HG02623 (cell line): ENCODE measurements around the gene UBE2D1.

Experiments used
- ATAC-seq: cut with Tn5 transposase; IDR thresholded peaks from one replicate; pipeline ENCODE4 v1.9.1; 2021; ENCODE audit warnings: moderate library complexity; ENCODE audit not compliant: unreplicated experiment

UBE2D1 gene

DNA sequence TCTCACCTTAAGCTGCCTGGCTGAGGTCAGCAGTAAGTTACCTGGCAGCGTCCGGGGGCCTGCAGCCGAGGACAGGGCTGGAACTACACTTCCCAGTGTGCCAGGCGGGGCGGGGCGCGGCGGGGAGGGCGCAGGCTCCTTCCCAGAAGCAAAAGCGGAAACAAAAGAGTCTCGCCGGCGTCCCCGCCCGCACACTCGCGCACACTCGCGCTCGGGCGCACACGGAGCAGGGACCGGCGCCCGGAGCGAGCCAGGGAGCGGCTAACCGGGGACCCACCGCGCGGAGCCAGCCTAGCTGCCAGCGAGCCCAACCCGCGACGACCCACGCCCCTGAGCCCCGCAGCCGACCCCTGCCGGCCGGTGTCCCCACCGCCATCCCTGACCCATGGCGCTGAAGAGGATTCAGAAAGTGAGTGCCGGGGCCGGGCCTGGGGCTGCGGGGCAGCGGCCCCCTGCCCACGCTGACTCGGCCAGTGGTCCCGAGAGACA is at the start of gene UBE2D1:
Gene UBE2D1 (plus strand): TSS at position 190 of the 489 bp plus-strand sequence. CDS start 196 bp downstream, at position 386.
- peak; percentile 97 for ATAC-seq

DNA sequence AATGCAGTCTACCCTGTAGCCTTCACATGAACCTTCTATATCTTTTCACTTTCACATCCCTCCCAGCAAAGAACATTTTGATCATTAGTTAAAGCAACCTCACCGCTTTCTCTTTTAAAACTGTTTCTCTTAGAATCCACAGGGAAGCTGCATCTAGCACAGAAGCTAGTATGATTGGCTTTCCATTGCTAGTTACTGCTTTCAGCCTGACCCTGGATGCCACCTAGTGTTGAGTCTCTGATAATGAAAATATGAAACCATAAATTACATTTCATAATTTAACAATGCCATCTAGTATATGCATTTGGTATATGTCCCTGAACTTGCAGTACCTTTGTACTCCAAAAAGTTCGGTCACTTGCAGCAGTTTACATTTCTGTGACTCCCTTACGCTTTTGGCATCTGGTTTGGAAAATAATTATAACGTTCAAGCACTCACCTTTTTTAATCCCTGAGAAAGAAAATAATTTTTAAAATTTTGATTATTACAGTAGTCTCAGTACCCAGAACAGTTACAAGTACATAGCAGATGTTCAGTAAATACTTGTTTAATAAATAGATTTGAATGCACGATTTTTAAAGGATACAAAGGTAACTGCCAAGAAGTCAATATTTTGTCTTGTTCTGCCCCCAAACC is 43.1 kb upstream of the UBE2D1 start:
- peak; percentile 91 for ATAC-seq

DNA sequence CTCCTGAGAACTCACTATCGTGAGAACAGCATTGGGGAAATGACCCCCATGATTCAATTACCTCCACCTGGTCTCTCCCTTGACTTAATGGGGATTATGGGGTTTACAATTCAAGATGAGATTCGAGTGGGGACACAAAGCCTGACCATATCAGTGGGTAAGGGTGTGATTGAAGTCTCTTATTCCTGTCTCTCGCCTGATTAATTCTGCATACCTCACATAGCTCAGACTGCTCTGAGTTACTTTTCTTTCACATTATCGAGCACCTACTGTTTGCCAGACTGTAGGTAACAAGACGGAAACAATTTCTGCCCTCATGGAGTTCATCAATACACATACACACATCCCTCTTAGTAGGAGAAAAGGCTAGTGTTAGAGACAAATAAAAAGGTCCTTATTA is 40.8 kb upstream of the UBE2D1 start:
- no peak for ATAC-seq

DNA sequence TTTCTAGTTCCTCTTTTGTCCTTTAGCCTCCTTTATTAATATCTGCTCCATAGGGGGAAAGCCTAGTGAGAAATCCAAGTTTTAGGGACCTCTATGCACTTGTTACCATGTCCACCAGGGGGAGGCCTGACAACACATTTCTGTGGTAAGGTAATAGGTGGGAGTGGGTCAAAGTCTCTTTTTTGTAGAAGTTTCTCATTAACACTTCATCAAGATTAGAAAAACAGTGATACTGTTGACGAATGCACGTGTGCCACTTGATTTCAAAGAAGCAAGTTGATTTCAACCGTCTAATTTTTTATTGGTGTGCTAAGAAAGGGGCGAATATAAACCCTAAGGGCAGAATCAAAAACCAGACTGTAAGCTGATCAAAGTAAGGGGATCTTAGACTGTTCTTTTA is 35.2 kb upstream of the UBE2D1 start:
- ATAC-seq = peak; percentile 86

DNA sequence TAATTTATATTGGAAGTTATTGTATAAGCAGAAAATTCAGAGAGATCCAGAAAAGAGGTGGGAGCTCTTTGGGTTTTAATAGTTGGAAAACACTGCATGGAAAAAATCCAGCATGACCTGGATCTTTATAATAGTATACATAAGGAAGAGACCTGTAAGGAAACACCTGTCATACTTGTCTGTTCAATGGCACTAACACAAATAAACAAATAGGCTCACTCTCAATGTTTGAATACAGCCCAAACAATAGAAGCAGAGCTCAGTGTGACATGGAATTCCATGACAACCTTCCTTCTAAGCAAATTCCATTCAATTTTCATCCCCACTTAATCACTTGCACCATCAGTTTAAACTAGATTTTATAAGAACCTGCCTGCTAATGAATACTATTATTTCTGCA is 34.1 kb upstream of the UBE2D1 start:
- no peak for ATAC-seq

DNA sequence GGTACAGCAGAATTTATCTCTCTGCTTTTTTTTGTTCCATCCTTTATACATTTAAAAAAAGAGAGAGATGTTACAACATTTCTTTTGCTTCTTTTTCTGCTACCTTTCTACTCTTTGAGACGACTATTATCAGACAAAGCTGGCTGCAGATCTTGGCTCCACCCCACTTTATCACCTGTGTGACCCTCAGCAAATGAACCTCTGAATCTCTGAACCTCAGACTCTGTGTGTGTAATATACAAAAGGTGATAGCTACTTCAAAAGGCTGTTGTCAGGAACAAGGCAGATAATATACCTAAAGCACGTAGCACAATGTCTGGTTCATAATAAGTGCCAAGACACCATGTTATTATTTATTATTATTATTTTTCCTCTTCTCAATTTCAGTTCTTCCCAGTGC is 32.6 kb upstream of the UBE2D1 start:
- ATAC-seq = no peak

DNA sequence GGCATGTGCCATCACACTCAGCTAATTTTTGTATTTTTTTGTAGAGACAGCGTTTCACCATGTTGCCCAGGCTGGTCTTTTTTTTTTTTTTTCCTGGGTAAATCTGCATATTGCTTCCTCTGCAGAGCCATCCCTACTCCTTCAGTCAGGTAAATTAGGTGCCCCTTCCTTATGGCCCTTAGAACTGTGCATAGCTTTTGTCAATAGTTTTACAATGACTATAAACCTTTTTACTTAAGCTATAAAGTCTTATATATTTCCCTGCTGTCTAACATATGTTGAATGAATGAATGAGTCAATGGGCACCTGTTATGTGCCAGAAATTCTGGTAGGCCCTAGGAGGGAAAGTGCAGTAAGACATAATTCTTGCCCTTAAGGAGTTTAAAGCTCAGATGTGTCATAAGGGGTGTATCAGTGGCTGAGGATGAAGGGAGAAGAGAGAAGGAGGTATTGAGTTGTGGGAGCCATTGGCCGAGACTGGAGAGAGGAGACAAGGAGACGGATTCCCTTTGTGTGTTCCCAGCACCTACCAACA is 30.6 kb upstream of the UBE2D1 start:
- ATAC-seq = no peak

DNA sequence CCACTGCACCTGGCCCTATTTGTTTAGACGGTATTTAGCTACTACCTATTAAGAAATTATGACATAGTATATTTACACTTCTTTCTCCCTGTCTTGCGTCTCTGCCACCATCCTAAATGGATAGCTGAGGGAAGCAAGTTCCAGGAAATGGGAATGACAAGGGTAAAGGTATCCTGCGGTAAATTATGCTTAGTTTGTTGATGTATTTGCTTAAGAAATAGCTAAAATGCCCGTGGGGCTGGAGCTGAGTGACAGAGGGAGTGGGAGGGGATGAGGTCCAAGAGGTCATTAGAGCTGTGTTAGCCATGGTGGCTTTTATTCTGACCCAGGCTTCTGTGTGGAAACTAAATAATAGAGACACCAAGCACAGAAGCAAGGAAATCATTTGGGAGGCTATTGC is 29.0 kb upstream of the UBE2D1 start:
- ATAC-seq = no peak

DNA sequence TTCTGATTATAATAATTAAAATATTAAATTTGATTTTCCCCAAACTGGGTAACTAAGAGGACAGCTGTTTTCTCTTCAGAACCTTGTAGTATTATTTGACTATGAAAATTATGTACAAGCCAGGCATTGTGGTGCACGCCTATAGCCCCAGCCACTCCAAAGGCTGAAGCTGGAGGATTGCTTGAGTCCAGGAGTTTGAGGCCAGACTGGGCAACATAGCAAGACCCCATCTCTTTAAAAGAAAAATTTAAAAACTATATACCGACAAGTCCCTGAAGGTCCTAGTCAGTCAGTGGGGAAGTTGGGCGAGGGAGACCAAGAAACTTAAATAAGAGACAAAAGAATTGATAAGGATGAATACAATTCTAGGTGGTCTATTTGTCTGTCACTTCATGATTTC is 27.1 kb upstream of the UBE2D1 start:
- no peak for ATAC-seq

DNA sequence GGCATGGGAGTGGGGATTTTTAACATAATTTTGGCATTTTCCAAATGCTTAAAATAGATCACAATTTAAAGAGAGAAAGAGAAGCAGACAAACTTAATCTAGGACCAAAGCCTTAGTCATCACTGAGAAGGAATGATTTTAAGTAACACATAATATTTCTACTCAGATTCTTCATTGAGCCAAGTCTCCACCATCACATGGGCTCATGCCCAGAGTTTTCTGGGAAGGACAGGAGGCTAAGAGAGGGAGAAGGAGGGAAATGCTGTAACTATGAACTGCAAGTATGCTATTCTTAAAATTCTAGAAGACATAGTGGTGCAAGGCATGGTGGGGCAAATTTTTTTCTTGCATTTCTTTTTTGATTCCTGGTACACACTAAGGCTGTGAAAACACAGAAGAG is 23.8 kb upstream of the UBE2D1 start:
- ATAC-seq = no peak

DNA sequence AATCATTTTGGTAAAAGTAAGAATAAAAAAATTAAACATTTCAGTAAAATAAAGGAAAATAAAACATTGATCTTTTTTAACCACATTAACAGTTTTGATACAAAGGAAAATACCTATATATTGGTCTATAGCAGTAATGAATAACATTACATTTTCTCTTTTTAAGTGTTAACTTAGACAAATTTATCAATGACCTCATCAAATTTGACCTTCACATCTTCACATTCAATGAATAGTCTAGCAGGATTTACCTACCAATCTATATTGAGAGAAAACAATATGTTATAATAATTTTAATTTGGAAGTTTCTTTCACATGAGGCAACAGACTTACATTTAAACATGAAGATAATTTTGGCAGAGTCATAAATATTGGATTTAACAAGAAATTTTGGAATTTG is 17.9 kb upstream of the UBE2D1 start:
- ATAC-seq = no peak

DNA sequence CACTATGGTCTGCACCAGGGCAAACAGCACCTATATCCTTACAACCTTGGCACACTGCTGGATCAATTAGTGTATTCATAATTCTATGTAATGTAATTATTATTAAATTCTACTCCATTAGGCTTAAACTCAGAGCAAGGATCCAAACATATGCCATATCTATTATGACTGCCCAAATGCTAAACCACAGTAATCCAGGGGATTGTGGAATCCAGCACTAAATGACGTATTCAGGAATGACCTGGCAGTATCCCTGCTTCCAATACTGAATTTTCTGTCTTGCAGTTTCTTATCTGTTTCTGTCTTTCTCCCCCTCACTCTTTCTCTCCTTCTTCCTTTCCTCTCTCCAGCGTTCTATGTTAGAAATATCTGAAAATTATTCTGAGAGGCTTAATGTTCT is 16.5 kb upstream of the UBE2D1 start:
- ATAC-seq = no peak

DNA sequence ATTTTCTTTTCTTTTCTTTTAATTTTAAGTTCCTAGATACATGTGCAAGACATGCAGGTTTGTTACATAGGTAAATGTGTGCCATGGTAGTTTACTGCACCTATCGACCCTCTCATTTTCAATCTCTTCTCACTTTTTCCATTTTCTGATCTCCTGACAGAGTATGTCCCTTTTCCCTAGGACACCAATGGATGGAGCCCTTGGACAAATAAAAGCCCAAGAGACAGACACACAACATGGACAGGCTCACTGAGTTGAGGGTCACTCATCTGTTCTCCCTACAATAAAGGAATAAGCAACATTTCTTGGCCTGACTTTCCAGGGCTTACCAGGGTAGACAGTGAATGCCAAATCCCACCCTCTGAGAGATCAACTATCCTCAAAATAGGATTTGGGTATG is 15.2 kb upstream of the UBE2D1 start:
- ATAC-seq = no peak

DNA sequence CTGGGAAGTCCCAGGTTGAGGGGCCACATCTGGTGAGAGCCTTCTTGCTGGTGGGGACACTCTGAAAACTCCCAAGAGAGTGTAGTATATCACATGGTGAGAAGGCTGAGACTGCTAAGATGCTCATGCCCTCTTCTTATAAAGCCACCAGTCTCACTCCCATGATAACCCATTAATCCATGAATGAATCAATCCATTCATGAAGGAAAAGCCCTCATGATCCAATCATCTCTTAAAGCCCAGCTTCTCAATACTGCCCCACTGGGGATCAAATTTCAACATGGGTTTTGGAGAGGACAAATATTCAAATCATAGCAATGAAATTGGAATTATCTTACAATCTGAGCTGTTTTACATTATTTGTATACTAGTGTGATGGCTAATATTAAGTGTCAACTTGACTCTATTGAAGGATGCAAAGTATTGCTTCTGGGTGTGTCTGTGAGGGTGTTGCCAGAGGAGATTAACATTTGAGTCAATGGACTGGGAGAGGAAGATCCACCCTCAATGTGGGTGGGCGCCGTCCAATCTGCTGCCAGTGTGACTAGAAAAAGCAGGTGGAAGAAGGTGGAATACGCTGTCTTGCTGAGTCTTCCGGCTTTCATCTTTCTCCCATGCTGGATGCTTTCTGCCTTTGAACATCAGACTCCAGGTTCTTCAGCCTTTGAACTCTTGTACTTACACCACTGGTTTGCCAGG is 14.3 kb upstream of the UBE2D1 start:
- no peak for ATAC-seq

DNA sequence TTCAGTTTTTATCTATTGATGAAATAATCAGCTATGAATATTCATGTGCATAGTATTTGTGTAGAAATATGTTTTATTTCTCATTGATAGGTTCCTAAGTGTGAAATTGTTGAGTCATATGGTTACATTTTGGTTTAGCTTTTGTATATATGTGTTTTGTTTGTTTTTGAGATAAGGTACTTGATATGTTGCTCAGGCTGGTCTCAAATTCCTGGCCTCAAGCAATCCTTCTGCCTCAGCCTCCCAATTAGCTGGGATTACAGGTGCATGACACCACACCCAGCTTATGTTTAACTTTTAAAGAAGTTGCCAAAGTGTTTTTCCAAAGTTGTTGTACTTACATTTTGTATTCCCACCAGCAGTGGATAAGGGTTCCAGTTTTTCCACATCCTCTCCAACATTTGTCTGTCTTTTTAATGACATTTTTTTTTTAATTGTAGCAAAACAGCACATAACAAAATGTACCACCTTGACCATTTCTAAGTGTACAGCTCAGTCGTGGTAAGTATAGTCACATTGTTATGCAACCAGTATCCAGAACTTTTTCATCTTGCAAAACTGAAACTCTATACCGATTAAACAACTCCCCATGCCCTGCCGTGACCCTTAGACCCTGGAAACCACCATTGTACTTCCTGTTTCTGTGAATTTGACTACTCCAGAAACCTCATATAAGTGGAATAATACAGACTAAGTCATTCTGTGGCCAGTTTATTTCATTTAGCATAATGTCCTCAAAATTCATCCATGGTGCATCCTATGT is 12.6 kb upstream of the UBE2D1 start:
- ATAC-seq = peak; percentile 84

DNA sequence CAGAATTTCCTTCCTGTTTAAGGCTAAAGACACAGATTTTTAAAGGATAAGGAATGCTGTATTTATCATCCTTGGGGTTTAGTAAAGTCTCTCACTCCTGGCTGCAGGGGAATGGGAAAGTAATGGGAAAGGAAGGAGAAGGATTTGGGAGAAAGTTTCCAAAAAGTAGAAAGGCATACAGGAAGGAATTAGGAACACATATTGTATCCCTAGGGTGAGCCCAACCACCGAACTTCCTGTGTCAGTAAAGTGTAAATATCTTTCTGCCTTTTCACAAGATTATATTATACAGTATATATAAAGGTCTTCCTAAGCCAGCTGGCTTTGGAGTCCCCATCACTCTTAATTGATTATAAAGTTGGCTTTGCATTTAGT is 12.0 kb upstream of the UBE2D1 start:
- ATAC-seq = no peak

DNA sequence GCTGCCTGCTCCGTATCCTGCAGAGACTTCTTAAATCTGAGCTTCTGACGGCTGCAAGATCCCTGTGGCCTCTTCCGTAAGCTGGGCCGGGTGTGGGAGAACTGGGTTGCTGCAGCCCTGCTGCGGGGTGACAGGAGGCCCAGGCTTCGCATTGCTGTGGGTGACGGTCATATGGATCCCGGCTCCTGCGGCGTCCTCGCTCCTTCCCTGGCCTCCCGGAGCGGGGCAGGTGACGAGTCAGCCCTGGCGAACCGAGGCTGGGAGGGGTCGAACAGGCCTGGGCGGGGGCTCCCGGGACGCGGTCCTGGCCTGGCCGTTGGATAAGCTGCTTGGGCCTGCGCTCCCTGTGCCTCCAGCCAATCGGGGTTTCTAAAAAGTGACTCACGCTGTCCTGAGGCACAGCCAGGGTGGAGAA is 7.8 kb upstream of the UBE2D1 start:
- ATAC-seq = no peak

DNA sequence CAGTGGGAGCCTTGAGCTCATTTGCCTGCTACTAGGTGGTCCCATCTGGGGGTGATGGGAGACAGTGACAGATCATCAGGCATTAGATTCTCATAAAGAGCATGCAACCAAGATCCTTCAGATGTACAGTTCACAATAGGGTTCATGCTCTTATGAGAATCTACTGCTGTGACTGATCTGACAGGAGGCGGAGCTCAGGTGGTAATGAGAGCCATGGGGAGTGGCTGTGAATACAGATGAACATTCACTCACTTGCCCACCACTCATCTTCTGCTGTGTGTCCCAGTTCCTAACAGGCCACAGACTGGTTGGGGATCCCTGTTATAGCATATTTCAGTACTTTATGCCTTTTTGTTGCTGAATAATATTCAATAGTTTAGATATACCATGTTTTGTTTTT is 6.6 kb upstream of the UBE2D1 start:
- no peak for ATAC-seq

DNA sequence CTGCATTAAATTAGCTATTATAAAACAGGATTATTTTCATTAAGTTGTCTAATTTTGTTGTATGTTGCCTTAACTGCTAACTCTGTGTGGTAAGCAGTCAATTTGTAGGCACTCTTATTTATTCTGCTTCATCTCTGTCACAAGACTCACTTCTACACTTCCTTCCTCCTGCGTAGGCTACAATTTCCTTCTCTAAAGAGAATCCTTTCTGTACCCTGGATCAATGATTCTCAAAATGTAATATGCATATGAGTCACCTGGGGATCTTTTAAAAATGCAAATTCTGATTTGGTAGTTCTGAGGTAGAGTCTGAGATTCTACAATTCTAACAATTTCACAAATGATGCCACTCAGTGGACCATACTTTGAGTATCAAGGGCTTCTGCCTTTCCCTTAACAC is 4.4 kb upstream of the UBE2D1 start:
- ATAC-seq = no peak

DNA sequence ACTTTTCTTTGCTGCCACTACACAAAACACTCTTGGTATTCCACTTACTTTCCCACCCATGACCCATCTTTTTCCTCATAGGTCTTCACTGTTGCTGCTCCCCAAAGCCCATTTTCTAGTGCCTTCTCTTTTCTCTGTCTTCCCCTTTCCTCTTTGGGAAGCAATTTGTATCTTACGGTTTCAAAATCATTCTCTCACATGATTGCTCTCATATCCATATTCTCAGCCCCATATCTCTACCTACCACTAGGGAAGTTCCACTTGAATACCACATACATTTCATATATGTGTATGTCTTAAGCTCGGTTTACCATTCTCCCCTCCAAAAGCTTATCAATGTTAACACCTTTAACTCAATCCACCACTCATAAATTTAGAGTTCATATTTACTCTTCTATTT is 3.2 kb upstream of the UBE2D1 start:
- ATAC-seq = no peak

DNA sequence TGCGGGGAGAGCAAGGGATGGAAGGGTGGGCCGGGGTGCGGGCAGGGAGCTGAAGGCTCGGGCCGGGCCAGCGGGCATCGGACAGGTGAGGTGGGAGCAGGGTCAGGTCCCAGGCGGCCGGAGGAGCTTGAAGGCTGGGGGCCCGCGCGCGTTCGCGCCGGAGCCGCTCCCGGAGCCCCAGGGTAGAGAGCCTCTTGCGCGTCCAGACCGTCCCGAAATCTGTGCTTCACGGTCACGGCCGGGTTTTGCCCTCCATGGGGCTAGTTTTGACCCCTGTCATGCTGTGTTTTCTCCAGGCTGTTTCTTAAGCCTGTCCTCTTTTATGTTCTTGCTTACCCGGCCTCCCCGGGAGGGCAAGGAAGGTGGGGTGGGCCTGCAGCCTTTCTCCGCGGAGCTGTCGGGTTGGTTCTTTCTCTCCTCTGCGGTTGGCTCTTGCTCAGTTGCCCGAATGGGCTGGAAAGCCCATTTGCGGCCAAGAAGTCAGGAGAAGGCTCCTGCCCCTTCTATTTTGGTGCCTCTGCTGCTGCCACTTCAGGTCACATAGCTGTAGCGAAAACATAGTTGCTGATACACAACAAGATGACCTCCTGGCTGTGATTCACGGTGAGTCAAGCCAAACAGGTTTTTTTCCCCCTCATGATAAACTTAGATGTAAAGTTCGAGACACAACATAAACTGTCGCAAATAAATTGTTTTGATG is 650 bp downstream of the UBE2D1 start:
- ATAC-seq = peak; percentile 35
